ENCODE results near the gene ATP1A3.

ATP1A3 gene

DNA sequence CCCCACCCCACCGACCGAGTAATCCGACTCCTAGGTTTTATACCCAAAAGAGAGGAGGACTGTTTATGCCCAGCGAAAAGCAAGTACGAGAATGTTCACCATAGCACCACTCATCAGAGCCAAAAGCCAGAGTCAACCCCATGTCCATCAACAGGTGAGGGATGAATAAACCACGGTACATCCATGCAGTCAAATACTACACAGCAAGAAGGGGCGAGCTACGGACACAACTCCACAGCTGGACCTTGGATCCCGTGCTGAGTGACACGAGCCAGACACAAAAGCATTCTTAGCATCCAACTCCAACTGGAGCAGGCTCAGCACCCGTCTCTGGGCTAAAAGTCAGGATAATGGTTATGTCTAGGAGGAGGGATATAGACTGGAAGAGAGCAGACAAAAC is 22.7 kb downstream of the ATP1A3 start:
- Histone ChIP-seq H3K4me3 (ENCODE audit: low read length) (no peak overlapping the region), H3K9me3 (replicated peaks; ENCODE audit: insufficient read depth, low read length) (no peaks in the 10 kb centered on the region), H3K4me2 (ENCODE audit: low read depth, low read length) (no peak overlapping the region)

DNA sequence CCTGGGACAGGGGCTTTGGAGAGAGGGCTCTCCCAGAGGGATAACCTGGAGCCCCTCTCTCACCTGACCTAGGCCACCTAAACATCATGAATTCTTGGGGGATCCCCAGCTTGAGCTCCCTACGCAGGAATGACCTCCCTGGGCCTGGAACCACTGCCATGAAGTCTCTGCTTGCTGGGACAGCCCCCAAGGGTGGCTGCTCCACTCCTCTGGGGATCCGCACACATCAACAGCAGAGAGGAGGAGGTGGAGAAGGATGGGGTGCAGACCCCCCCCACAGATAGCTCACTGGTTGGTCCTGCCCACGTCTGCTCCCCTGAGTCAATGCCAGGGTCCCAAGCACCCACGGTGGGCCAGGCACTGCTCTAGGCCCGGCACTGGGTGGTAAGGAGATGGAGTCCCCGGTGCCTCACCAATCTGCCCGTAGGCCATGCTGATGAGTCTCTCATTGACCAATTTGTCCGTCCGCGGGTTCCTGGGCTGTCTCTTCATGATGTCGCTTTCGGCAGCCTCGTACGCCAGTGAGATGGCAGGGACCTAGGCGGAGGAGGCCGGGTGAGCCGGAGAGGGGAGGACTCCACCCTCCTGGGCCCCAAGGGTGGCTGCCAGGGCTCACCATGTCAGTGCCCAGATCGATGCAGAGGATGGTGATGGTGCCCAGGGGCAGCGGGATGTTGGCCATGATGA is 24.1 kb downstream of the ATP1A3 start:
- no peaks in the 10 kb centered on the region for H3K36me3 ChIP-seq (replicated peaks; ENCODE audit: insufficient read depth, low read length)
- no peak for TF ChIP-seq EZH2 (optimal IDR thresholded peaks at IDR 0.05; ENCODE audit: low read depth, low read length)
- no peak for TF ChIP-seq EZH2phosphoT487 (IDR thresholded peaks at IDR 0.05; ENCODE audit: low read length)
- TF ChIP-seq CTCF (IDR thresholded peaks at IDR 0.05; ENCODE audit: low read length) = no peak
- no peak for DNase-seq
- no peak overlapping the region for H3K4me3 ChIP-seq (ENCODE audit: low read length)
- H3F3A ChIP-seq (ENCODE audit: insufficient read depth, low read length) = no peaks in the 10 kb centered on the region
- no peak overlapping the region for H3K9ac ChIP-seq (ENCODE audit: low read length)
- H3K79me2 ChIP-seq (ENCODE audit: low read length) = no peaks in the 10 kb centered on the region
- no peaks in the 10 kb centered on the region for H3K4me1 ChIP-seq (ENCODE audit: low read length)
- H3K27me3 ChIP-seq (replicated peaks; ENCODE audit: insufficient read depth, low read length) = peaks cover 94% of the 10 kb centered on the region
- no peaks in the 10 kb centered on the region for H3K9me3 ChIP-seq (replicated peaks; ENCODE audit: insufficient read depth, low read length)
- no peak overlapping the region for H2AFZ ChIP-seq (ENCODE audit: low read length)
- H4K20me1 ChIP-seq (ENCODE audit: insufficient read depth, low read length) = no peaks in the 10 kb centered on the region
- no peak overlapping the region for H3K4me2 ChIP-seq (ENCODE audit: low read depth, low read length)
- no peak overlapping the region for H3K27ac ChIP-seq (ENCODE audit: low read length)
- no peaks in the 10 kb centered on the region for H3K9me2 ChIP-seq (replicated peaks; ENCODE audit: insufficient read depth, low read length)

More for the DNA sequence above, 22.7 kb downstream of the ATP1A3 start:
- TF ChIP-seq EZH2phosphoT487 (IDR thresholded peaks at IDR 0.05; ENCODE audit: low read length) (no peak), EZH2 (optimal IDR thresholded peaks at IDR 0.05; ENCODE audit: low read depth, low read length) (no peak), CTCF (IDR thresholded peaks at IDR 0.05; ENCODE audit: low read length) (no peak)
- Histone ChIP-seq H4K20me1 (ENCODE audit: insufficient read depth, low read length) (no peaks in the 10 kb centered on the region), H3K79me2 (ENCODE audit: low read length) (no peaks in the 10 kb centered on the region), H3K27ac (ENCODE audit: low read length) (no peak overlapping the region), H3K4me1 (ENCODE audit: low read length) (no peaks in the 10 kb centered on the region), H3K27me3 (replicated peaks; ENCODE audit: insufficient read depth, low read length) (peaks cover 95% of the 10 kb centered on the region), H3F3A (ENCODE audit: insufficient read depth, low read length) (no peaks in the 10 kb centered on the region), H3K9ac (ENCODE audit: low read length) (no peak overlapping the region), H2AFZ (ENCODE audit: low read length) (no peak overlapping the region), H3K36me3 (replicated peaks; ENCODE audit: insufficient read depth, low read length) (no peaks in the 10 kb centered on the region), H3K9me2 (replicated peaks; ENCODE audit: insufficient read depth, low read length) (no peaks in the 10 kb centered on the region)
- no peak for DNase-seq

GRCh38 chr19:41968751-41969595 is 25.1 kb downstream of the ATP1A3 start:
- no peak for DNase-seq
- H4K20me1 ChIP-seq (ENCODE audit: insufficient read depth, low read length) = no peaks in the 10 kb centered on the region
- H3K36me3 ChIP-seq (replicated peaks; ENCODE audit: insufficient read depth, low read length) = no peaks in the 10 kb centered on the region
- no peaks in the 10 kb centered on the region for H3K4me1 ChIP-seq (ENCODE audit: low read length)
- TF ChIP-seq EZH2phosphoT487 (IDR thresholded peaks at IDR 0.05; ENCODE audit: low read length) (no peak), EZH2 (optimal IDR thresholded peaks at IDR 0.05; ENCODE audit: low read depth, low read length) (no peak), CTCF (IDR thresholded peaks at IDR 0.05; ENCODE audit: low read length) (no peak)
- H3K4me2 ChIP-seq (ENCODE audit: low read depth, low read length) = no peak overlapping the region
- no peaks in the 10 kb centered on the region for H3F3A ChIP-seq (ENCODE audit: insufficient read depth, low read length)
- H3K4me3 ChIP-seq (ENCODE audit: low read length) = no peak overlapping the region
- no peaks in the 10 kb centered on the region for H3K9me2 ChIP-seq (replicated peaks; ENCODE audit: insufficient read depth, low read length)
- no peak overlapping the region for H2AFZ ChIP-seq (ENCODE audit: low read length)
- peaks cover 86% of the 10 kb centered on the region for H3K27me3 ChIP-seq (replicated peaks; ENCODE audit: insufficient read depth, low read length)
- no peaks in the 10 kb centered on the region for H3K9me3 ChIP-seq (replicated peaks; ENCODE audit: insufficient read depth, low read length)
- H3K9ac ChIP-seq (ENCODE audit: low read length) = no peak overlapping the region
- H3K79me2 ChIP-seq (ENCODE audit: low read length) = no peaks in the 10 kb centered on the region
- no peak overlapping the region for H3K27ac ChIP-seq (ENCODE audit: low read length)
